ENCODE measurements around the gene PROS1. TPM values are rescaled to one million over a fixed set of nuclear protein-coding genes. Genes with fewer than 3 reads are reported as not detected.

The PROS1 gene
- total and polyA plus RNA-seq, 10 of the 15 experiments (the other 5 are each of a cell fraction or from before 2014, with no cell fraction given) = 0.10 TPM; not detected in 9

GRCh38 chr3:93931597-93932229 is 42.0 kb downstream of the PROS1 start (continued):
- TF ChIP-seq ZBTB33 (IDR thresholded peaks at IDR 0.05) (no peak), POLR2A (IDR thresholded peaks at IDR 0.05; ENCODE audit: low read depth, low read length) (no peak), MXI1 (IDR thresholded peaks at IDR 0.05; ENCODE audit: low read depth, low read length) (no peak), BMI1 (IDR thresholded peaks at IDR 0.05; ENCODE audit: borderline replicate concordance) (no peak), SMC3 (IDR thresholded peaks at IDR 0.05; ENCODE audit: borderline replicate concordance, low read length) (no peak), ZZZ3 (IDR thresholded peaks at IDR 0.05; ENCODE audit: control insufficient read depth, insufficient read length, low read depth) (no peak)
- TF ChIP-seq, protein P1, sequence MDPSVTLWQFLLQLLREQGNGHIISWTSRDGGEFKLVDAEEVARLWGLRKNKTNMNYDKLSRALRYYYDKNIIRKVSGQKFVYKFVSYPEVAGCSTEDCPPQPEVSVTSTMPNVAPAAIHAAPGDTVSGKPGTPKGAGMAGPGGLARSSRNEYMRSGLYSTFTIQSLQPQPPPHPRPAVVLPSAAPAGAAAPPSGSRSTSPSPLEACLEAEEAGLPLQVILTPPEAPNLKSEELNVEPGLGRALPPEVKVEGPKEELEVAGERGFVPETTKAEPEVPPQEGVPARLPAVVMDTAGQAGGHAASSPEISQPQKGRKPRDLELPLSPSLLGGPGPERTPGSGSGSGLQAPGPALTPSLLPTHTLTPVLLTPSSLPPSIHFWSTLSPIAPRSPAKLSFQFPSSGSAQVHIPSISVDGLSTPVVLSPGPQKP (IDR thresholded peaks at IDR 0.05; ENCODE audit: low read depth, low read length) = no peak

GRCh38 chr3:93930041-93930440 is 43.7 kb downstream of the PROS1 start:
- Histone ChIP-seq H3K79me2 (ENCODE audit: control insufficient read depth, insufficient read depth, low read length) (no peaks in the 10 kb centered on the region), H2AFZ (ENCODE audit: control insufficient read depth, low read depth, low read length) (no peak overlapping the region), H3K4me1 (ENCODE audit: control insufficient read depth, insufficient read depth, low read length) (no peaks in the 10 kb centered on the region), H4K20me1 (ENCODE audit: control insufficient read depth, insufficient read depth) (no peaks in the 10 kb centered on the region), H3K27me3 (replicated peaks in 1 of 2; ENCODE audit: control insufficient read depth in 2 of 2, insufficient read depth in 2 of 2, low read length in 1 of 2) (no peaks in the 10 kb centered on the region), H3K36me3 (ENCODE audit: control insufficient read depth in 2 of 2, insufficient read depth in 2 of 2, low read length in 1 of 2) (no peaks in the 10 kb centered on the region), H3K4me2 (ENCODE audit: control insufficient read depth, insufficient read depth) (no peak overlapping the region), H3K4me3 (no peak overlapping the region), H3K9ac (ENCODE audit: control insufficient read depth, insufficient read depth, low read length) (no peak overlapping the region), H3K9me3 (replicated peaks; ENCODE audit: control insufficient read depth, insufficient read depth, low read length) (no peaks in the 10 kb centered on the region), H3K27ac (ENCODE audit: control insufficient read depth, insufficient read depth) (no peak overlapping the region)
- FAIRE-seq (no peak), DNase-seq (ENCODE audit: low read depth, low spot score) (no peak), ATAC-seq (no peak)
- POLR2A ChIA-PET = no interaction called here
- in situ Hi-C loops (cut with MboI) (no loop called here), intact Hi-C loops (cut with micrococcal nuclease; ENCODE audit: unreplicated experiment) (no loop called here)
- 24% methylated on average over 3 of the region's 3 CpGs for WGBS (ENCODE audit: insufficient coverage, insufficient replicate concordance, low lambda C conversion rate, missing lambda C conversion rate)
- SMC1A ChIA-PET (ENCODE audit: uncharacterized antibody, unreplicated experiment) = no interaction called here
- RAD21 ChIA-PET (ENCODE audit: unreplicated experiment) = no interaction called here
- CTCF ChIA-PET = no interaction called here
- BruUV-seq (replicated peaks) = no TSS peak
- TF ChIP-seq, protein P2, sequence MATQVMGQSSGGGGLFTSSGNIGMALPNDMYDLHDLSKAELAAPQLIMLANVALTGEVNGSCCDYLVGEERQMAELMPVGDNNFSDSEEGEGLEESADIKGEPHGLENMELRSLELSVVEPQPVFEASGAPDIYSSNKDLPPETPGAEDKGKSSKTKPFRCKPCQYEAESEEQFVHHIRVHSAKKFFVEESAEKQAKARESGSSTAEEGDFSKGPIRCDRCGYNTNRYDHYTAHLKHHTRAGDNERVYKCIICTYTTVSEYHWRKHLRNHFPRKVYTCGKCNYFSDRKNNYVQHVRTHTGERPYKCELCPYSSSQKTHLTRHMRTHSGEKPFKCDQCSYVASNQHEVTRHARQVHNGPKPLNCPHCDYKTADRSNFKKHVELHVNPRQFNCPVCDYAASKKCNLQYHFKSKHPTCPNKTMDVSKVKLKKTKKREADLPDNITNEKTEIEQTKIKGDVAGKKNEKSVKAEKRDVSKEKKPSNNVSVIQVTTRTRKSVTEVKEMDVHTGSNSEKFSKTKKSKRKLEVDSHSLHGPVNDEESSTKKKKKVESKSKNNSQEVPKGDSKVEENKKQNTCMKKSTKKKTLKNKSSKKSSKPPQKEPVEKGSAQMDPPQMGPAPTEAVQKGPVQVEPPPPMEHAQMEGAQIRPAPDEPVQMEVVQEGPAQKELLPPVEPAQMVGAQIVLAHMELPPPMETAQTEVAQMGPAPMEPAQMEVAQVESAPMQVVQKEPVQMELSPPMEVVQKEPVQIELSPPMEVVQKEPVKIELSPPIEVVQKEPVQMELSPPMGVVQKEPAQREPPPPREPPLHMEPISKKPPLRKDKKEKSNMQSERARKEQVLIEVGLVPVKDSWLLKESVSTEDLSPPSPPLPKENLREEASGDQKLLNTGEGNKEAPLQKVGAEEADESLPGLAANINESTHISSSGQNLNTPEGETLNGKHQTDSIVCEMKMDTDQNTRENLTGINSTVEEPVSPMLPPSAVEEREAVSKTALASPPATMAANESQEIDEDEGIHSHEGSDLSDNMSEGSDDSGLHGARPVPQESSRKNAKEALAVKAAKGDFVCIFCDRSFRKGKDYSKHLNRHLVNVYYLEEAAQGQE (IDR thresholded peaks at IDR 0.05; ENCODE audit: low read depth, low read length) = no peak
- TF ChIP-seq ASH2L (IDR thresholded peaks at IDR 0.05; ENCODE audit: borderline replicate concordance, low read depth) (no peak), PAX8 (IDR thresholded peaks at IDR 0.05) (no peak), BCL11A (IDR thresholded peaks at IDR 0.05; ENCODE audit: low read depth, low read length) (no peak), NFYA (IDR thresholded peaks at IDR 0.05; ENCODE audit: borderline replicate concordance, low read depth, low read length) (no peak), IKZF1 (conservative IDR thresholded peaks at IDR 0.05) (no peak)
- TF ChIP-seq, protein P3, sequence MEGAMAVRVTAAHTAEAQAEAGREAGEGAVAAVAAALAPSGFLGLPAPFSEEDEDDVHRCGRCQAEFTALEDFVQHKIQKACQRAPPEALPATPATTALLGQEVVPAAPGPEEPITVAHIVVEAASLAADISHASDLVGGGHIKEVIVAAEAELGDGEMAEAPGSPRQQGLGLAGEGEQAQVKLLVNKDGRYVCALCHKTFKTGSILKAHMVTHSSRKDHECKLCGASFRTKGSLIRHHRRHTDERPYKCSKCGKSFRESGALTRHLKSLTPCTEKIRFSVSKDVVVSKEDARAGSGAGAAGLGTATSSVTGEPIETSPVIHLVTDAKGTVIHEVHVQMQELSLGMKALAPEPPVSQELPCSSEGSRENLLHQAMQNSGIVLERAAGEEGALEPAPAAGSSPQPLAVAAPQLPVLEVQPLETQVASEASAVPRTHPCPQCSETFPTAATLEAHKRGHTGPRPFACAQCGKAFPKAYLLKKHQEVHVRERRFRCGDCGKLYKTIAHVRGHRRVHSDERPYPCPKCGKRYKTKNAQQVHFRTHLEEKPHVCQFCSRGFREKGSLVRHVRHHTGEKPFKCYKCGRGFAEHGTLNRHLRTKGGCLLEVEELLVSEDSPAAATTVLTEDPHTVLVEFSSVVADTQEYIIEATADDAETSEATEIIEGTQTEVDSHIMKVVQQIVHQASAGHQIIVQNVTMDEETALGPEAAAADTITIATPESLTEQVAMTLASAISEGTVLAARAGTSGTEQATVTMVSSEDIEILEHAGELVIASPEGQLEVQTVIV (IDR thresholded peaks at IDR 0.05; ENCODE audit: borderline replicate concordance, partially characterized antibody) = no peak

Data from GM12878 (cell line).